Gastroesophageal sphincter (tissue), 4 donors: ENCODE results near the gene HDDC2. TPM values are rescaled to one million over a fixed set of nuclear protein-coding genes. Genes with fewer than 3 reads are reported as not detected.

Experiments used
- ATAC-seq: fragments of 150-250 bp; one replicate; pipeline ENCODE4 v1.9.1; 2016; ENCODE audit warnings: mild to moderate bottlenecking, moderate library complexity
- H3K27ac ChIP-seq, 4 donors: fragments of 200-600 bp; sonication (generic) in 3 of 4; 1 replicate in 3 of 4; 2 replicates in 1 of 4; pipeline ENCODE4 v1.5.1; 2016 to 2019
- H3K27me3 ChIP-seq: fragments of 200-600 bp; sonication (generic); one replicate; pipeline ENCODE4 v1.5.1; 2019
- H3K36me3 ChIP-seq, 2 donors: fragments of 200-600 bp; sonication (generic); one replicate each; pipeline ENCODE4 v1.5.1; 2019; ENCODE audit warnings: control low read depth in 1 of 2
- H3K4me1 ChIP-seq, 3 donors: fragments of 200-600 bp; sonication (generic); 1 replicate in 2 of 3; 2 replicates in 1 of 3; pipeline ENCODE4 v1.5.1; 2016 to 2019; ENCODE audit warnings: control low read depth in 2 of 3
- H3K4me3 ChIP-seq, 2 donors: fragments of 200-600 bp; sonication (generic); one replicate each; pipeline ENCODE4 v1.5.1; 2019; ENCODE audit warnings: mild to moderate bottlenecking in 1 of 2, moderate library complexity in 1 of 2
- H3K9me3 ChIP-seq, 3 donors: fragments of 200-600 bp; sonication (generic); one replicate each; pipeline ENCODE4 v1.5.1; 2017 to 2019; ENCODE audit warnings: control low read depth in 2 of 3
- EP300 ChIP-seq: sonication (generic); formaldehyde crosslinking; IDR thresholded peaks from one replicate; pipeline ENCODE4 v1.6.1; 2017; ENCODE audit warnings: antibody characterized with exemption, mild to moderate bottlenecking
- POLR2A ChIP-seq, 2 donors: fragments of 450-650 bp; IDR thresholded peaks; one replicate each; pipeline ENCODE4 v1.6.1; 2017; ENCODE audit warnings: antibody characterized with exemption in 2 of 2, mild to moderate bottlenecking in 2 of 2, moderate library complexity in 1 of 2
- POLR2AphosphoS5 ChIP-seq: sonication (generic); formaldehyde crosslinking; IDR thresholded peaks from one replicate; pipeline ENCODE4 v1.6.1; 2017; ENCODE audit warnings: antibody characterized with exemption
- WGBS, 2 donors: methylation state at CpG; one replicate each; pipeline ENCODE4 v1.1.5; 2018; ENCODE audit warnings: low coverage in 1 of 2; 5-methylcytosine and 5-hydroxymethylcytosine counted together
- total RNA-seq, 4 donors: library from RNA; depleted of rRNA; stranded (reverse); fragments of >200 nt; gene quantifications; one replicate each; pipeline ENCODE4 v1.1.0, GENCODE V29; 2016
- TF ChIP-seq, protein P1 (sequence below), 4 experiments: fragments of 200-600 bp in 2 of 4; fragments of 450-650 bp in 2 of 4; sonication (generic) in 1 of 4; IDR thresholded peaks; one replicate each; pipeline ENCODE4 v1.5.1; 2017 to 2019; ENCODE audit warnings: antibody characterized with exemption in 4 of 4, mild to moderate bottlenecking in 2 of 4, moderate library complexity in 2 of 4

HDDC2 gene
- total RNA-seq, 4 donors from 2014 or later: 30.9 to 48.9 (median 47.9) TPM

GRCh38 chr6:125279961-125280360 is 21.8 kb downstream of the HDDC2 start:
- Histone ChIP-seq H3K4me3 (no peak overlapping the region), H3K4me1 (no peaks in the 10 kb centered on the region), H3K27me3 (no peaks in the 10 kb centered on the region), H3K9me3 (peaks cover 0 to 9% (median 0%) of the 10 kb centered on the region in 3 donors), H3K36me3 (peaks cover 0 to 63% of the 10 kb centered on the region in 2 donors), H3K27ac (no peak overlapping the region)
- TF ChIP-seq, protein P1, sequence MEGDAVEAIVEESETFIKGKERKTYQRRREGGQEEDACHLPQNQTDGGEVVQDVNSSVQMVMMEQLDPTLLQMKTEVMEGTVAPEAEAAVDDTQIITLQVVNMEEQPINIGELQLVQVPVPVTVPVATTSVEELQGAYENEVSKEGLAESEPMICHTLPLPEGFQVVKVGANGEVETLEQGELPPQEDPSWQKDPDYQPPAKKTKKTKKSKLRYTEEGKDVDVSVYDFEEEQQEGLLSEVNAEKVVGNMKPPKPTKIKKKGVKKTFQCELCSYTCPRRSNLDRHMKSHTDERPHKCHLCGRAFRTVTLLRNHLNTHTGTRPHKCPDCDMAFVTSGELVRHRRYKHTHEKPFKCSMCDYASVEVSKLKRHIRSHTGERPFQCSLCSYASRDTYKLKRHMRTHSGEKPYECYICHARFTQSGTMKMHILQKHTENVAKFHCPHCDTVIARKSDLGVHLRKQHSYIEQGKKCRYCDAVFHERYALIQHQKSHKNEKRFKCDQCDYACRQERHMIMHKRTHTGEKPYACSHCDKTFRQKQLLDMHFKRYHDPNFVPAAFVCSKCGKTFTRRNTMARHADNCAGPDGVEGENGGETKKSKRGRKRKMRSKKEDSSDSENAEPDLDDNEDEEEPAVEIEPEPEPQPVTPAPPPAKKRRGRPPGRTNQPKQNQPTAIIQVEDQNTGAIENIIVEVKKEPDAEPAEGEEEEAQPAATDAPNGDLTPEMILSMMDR (IDR thresholded peaks at IDR 0.05): no peak
- no peak for TF ChIP-seq EP300
- no peak for TF ChIP-seq POLR2AphosphoS5
- no peak for TF ChIP-seq POLR2A (IDR thresholded peaks at IDR 0.05)
- WGBS, 2 donors: 92% methylated on average over 3 of the region's 7 CpGs; no CpG with 5 or more reads in 1 of the 2 donors
- ATAC-seq: no peak

- 86 to 100% methylated on average over 1 of the region's 1 CpG for WGBS, 2 donors
- no peak for ATAC-seq
- H3K36me3 ChIP-seq: peaks cover 0 to 67% of the 10 kb centered on the region in 2 donors
- TF ChIP-seq POLR2AphosphoS5 (no peak), POLR2A (IDR thresholded peaks at IDR 0.05) (no peak), EP300 (no peak)
- TF ChIP-seq, protein P1 (IDR thresholded peaks at IDR 0.05): no peak
- H3K27me3 ChIP-seq: no peaks in the 10 kb centered on the region
- no peak overlapping the region for H3K4me3 ChIP-seq
- H3K9me3 ChIP-seq: peaks cover 0 to 9% (median 0%) of the 10 kb centered on the region in 3 donors
- no peaks in the 10 kb centered on the region for H3K4me1 ChIP-seq
- no peak overlapping the region for H3K27ac ChIP-seq
These were observed 23.9 kb downstream of the HDDC2 start for GRCh38 chr6:125277838-125278237.

DNA sequence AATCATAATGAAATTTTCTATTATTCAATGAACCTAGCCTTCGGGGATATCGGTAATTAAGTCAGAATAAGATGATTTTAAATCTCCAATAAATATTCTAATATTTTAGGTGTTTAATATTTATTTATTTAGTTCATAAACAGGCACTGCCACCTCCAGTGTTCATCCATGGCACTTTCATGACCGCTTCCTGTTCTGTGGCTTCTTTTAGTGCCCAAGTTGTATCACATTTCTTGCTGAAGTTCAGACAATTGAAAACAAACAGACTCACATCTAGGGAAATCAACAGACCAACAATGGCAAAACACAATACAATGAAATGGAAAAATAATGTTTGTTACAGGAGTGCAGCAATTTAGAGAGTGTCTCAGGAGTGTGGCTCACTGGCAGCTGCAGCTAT is 26.0 kb downstream of the HDDC2 start:
- 92 to 100% methylated on average over 3 of the region's 3 CpGs for WGBS, 2 donors

DNA sequence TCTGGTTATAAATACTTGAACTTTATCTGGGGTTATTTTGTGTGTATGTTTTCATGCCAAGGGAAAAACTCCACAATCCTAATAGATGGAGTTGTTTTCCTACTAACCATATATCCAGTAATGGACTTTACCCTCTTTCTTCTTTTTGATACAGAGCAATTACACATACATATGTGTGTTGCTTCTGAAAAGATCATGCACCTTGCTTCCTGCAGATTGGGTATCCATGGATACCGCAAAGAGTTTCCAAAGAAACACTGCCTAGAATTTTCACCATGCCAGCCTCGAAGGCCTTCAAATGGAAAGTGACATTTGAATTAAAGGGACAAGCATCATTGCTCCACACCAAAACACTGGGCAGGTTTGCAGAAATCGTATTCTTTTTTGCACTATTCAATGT is 26.8 kb downstream of the HDDC2 start:
- Histone ChIP-seq H3K36me3 (peaks cover 0 to 68% of the 10 kb centered on the region in 2 donors), H3K27ac (no peak overlapping the region), H3K27me3 (no peaks in the 10 kb centered on the region), H3K4me1 (no peaks in the 10 kb centered on the region), H3K9me3 (no peaks in the 10 kb centered on the region), H3K4me3 (no peak overlapping the region)
- no peak for ATAC-seq
- TF ChIP-seq EP300: no peak
- TF ChIP-seq, protein P1 (IDR thresholded peaks at IDR 0.05): no peak
- no peak for TF ChIP-seq POLR2A (IDR thresholded peaks at IDR 0.05)
- TF ChIP-seq POLR2AphosphoS5: no peak
- 60 to 75% methylated on average over 1 to 3 of the region's 3 CpGs for WGBS, 2 donors

More for the DNA sequence above, 26.0 kb downstream of the HDDC2 start:
- H3K4me3 ChIP-seq: no peak overlapping the region
- no peak overlapping the region for H3K27ac ChIP-seq
- peaks cover 0 to 5% (median 0%) of the 10 kb centered on the region in 3 donors for H3K9me3 ChIP-seq
- no peak for ATAC-seq
- TF ChIP-seq, protein P1 (IDR thresholded peaks at IDR 0.05): no peak
- TF ChIP-seq POLR2AphosphoS5 (no peak), EP300 (no peak), POLR2A (IDR thresholded peaks at IDR 0.05) (no peak)
- H3K36me3 ChIP-seq: peaks cover 0 to 72% of the 10 kb centered on the region in 2 donors
- H3K27me3 ChIP-seq: no peaks in the 10 kb centered on the region
- H3K4me1 ChIP-seq: no peaks in the 10 kb centered on the region

DNA sequence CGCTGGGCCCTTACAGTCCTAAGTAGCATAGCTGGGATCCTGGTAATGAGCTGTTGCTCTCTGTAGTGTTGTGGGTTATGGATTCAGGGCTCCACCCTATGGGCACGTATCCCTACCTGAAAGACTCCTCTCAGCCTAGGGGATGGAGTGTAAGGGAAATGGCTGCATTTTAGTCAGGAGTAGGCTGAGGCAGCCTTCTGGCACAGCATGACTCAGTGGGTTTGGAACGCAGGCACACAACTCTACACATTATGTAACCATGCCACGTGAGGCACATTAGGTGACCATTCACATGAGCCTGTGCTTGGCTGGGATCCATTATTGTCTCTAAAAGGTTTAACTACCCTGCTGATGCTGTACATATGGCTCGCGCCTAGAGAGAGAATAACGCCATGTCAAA is 27.8 kb downstream of the HDDC2 start:
- Histone ChIP-seq H3K4me1 (no peaks in the 10 kb centered on the region), H3K27me3 (no peaks in the 10 kb centered on the region), H3K4me3 (no peak overlapping the region), H3K9me3 (no peaks in the 10 kb centered on the region), H3K27ac (no peak overlapping the region), H3K36me3 (peaks cover 0 to 66% of the 10 kb centered on the region in 2 donors)
- TF ChIP-seq, protein P1 (IDR thresholded peaks at IDR 0.05): no peak
- TF ChIP-seq EP300 (no peak), POLR2AphosphoS5 (no peak), POLR2A (IDR thresholded peaks at IDR 0.05) (no peak)
- ATAC-seq: no peak
- whole genome bisulfite sequencing, 2 donors: 89 to 93% methylated on average over 4 to 5 of the region's 7 CpGs
